Measurements from ENCODE around the gene SPATA2. TPM values are rescaled to one million over a fixed set of nuclear protein-coding genes. Genes with fewer than 3 reads are reported as not detected.

SPATA2 gene
- total RNA-seq, 1 experiment from 2014 or later, result 6.6 TPM

DNA sequence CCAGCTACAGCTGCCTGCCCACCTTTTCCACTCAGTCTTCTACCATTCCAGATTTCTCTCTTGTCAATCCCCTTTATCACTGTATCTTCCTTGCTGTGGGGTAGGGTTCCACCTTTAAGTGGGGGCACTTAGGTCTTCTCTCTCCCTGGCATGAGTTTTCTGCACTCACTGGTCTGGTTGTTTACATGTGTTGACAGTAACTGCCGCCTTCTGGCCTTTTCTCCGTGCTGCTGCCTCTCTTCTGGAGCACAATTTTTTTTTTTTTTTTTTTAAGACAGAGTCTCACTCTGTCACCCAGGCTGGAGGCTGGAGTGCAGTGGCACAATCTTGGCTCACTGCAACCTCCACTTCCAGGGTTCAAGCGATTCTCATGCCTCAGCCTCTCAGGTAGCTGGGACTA lies 32.8 kb upstream of the SPATA2 start:
- no TSS peak for BruUV-seq (replicated peaks)

DNA sequence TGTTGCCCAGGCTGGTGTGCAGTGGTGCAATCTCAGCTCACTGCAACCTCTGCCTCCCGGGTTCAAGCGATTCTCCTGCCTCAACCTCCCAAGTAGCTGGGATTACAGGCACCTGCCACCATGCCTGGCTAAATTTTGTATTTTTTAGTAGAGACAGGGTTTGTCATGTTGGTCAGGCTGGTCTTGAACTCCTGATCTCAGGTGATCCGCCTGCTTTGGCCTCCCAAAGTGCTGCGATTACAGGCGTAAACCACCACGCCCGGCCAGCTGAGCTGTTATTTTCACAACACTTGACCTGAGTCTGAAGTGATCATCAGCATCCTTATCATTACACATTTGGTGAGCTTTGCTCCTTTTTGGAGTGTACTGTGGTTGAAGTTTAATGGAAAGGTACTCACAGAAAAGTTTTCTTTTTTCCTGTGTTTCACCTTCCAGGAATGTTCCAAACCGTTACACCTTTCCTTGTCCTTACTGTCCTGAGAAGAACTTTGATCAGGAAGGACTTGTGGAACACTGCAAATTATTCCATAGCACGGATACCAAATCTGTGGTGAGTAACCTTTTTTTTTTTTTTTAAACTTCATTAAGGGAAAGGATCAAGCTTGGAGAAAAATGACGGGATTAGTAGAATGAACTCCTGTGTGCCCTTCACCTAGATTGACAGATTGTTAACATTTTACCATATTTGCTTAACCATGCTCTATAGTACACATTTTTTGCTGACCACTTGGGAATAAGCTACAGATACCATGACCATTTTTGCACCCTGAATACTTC lies 30.6 kb upstream of the SPATA2 start:
- H3K9ac ChIP-seq (ENCODE audit: low read length), result no peak overlapping the region
- peaks cover 0 to 7% of the 10 kb centered on the region in 2 experiments; a peak in 2 of 4 replicates for H3K4me1 ChIP-seq (ENCODE audit: control insufficient read depth in 1 of 2, insufficient read depth in 2 of 2, low read length in 2 of 2)
- H3K9me3 ChIP-seq (ENCODE audit: control insufficient read depth in 1 of 2, insufficient read depth in 1 of 2, low read depth in 1 of 2, low read length in 2 of 2), result no peaks in the 10 kb centered on the region
- RAD21 ChIA-PET (ENCODE audit: low non-redundant PET in 1 of 2, low total read pairs in 2 of 2, uncharacterized antibody in 2 of 2, unreplicated experiment in 2 of 2), result no interaction called here
- H3K27ac ChIP-seq (ENCODE audit: low read depth, low read length), result no peak overlapping the region
- no peak overlapping the region for H3K4me3 ChIP-seq (replicated peaks in 1 of 2; ENCODE audit: low read depth in 1 of 2, low read length in 2 of 2)
- no peaks in the 10 kb centered on the region; the same call in 1 of the 2 replicates for H4K20me1 ChIP-seq (ENCODE audit: insufficient read depth)
- H3K4me2 ChIP-seq (ENCODE audit: low read length), result no peak overlapping the region
- no peaks in the 10 kb centered on the region for H3K27me3 ChIP-seq (ENCODE audit: insufficient read depth, low read length)
- peaks cover 61% of the 10 kb centered on the region for H3K79me2 ChIP-seq (ENCODE audit: insufficient read depth, low read length)
- peaks cover 51 to 62% of the 10 kb centered on the region in 2 experiments for H3K36me3 ChIP-seq (ENCODE audit: control insufficient read depth in 1 of 2, insufficient read depth in 2 of 2, low read length in 2 of 2)
- CTCF ChIA-PET, result no interaction called here
- H3K9me2 ChIP-seq (ENCODE audit: insufficient read depth), result no peaks in the 10 kb centered on the region
- POLR2A ChIA-PET, result interaction anchor here (0.7 kb wide), 1 partner anchor 354 kb away, joined by 3 read pairs; no protein-coding TSS in a partner anchor
- BruUV-seq (replicated peaks), result no TSS peak
- intact Hi-C loops (cut with micrococcal nuclease), result no loop called here
- DNase-seq (ENCODE audit: low read depth, low spot score) (no peak), ATAC-seq (no peak)
- no peak overlapping the region for H2AFZ ChIP-seq (ENCODE audit: low read depth, low read length, poor library complexity, severe bottlenecking)
- TF ChIP-seq FOSL1 (IDR thresholded peaks at IDR 0.05; ENCODE audit: low read depth), result no peak
- no peak for TF ChIP-seq YY1 (IDR thresholded peaks at IDR 0.05; ENCODE audit: extremely low read depth, insufficient replicate concordance, low read depth, low read length)
- TF ChIP-seq TCF7L2 (IDR thresholded peaks at IDR 0.05; ENCODE audit: borderline replicate concordance, extremely low read depth, insufficient read depth, insufficient read length), result no peak
- no peak for TF ChIP-seq JUND (IDR thresholded peaks at IDR 0.05)
- TF ChIP-seq ZFX (IDR thresholded peaks at IDR 0.05), result no peak
- TF ChIP-seq, protein P1, sequence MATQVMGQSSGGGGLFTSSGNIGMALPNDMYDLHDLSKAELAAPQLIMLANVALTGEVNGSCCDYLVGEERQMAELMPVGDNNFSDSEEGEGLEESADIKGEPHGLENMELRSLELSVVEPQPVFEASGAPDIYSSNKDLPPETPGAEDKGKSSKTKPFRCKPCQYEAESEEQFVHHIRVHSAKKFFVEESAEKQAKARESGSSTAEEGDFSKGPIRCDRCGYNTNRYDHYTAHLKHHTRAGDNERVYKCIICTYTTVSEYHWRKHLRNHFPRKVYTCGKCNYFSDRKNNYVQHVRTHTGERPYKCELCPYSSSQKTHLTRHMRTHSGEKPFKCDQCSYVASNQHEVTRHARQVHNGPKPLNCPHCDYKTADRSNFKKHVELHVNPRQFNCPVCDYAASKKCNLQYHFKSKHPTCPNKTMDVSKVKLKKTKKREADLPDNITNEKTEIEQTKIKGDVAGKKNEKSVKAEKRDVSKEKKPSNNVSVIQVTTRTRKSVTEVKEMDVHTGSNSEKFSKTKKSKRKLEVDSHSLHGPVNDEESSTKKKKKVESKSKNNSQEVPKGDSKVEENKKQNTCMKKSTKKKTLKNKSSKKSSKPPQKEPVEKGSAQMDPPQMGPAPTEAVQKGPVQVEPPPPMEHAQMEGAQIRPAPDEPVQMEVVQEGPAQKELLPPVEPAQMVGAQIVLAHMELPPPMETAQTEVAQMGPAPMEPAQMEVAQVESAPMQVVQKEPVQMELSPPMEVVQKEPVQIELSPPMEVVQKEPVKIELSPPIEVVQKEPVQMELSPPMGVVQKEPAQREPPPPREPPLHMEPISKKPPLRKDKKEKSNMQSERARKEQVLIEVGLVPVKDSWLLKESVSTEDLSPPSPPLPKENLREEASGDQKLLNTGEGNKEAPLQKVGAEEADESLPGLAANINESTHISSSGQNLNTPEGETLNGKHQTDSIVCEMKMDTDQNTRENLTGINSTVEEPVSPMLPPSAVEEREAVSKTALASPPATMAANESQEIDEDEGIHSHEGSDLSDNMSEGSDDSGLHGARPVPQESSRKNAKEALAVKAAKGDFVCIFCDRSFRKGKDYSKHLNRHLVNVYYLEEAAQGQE (IDR thresholded peaks at IDR 0.05; ENCODE audit: low read depth), result no peak
- TF ChIP-seq SIN3A (IDR thresholded peaks at IDR 0.05; ENCODE audit: low read depth), result no peak
- TF ChIP-seq, protein P2, sequence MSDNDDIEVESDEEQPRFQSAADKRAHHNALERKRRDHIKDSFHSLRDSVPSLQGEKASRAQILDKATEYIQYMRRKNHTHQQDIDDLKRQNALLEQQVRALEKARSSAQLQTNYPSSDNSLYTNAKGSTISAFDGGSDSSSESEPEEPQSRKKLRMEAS (IDR thresholded peaks at IDR 0.05), result no peak
- TF ChIP-seq POLR2A (IDR thresholded peaks at IDR 0.05; ENCODE audit: borderline replicate concordance, extremely low read depth, insufficient read depth, insufficient read length), result no peak
- TF ChIP-seq, protein P3, sequence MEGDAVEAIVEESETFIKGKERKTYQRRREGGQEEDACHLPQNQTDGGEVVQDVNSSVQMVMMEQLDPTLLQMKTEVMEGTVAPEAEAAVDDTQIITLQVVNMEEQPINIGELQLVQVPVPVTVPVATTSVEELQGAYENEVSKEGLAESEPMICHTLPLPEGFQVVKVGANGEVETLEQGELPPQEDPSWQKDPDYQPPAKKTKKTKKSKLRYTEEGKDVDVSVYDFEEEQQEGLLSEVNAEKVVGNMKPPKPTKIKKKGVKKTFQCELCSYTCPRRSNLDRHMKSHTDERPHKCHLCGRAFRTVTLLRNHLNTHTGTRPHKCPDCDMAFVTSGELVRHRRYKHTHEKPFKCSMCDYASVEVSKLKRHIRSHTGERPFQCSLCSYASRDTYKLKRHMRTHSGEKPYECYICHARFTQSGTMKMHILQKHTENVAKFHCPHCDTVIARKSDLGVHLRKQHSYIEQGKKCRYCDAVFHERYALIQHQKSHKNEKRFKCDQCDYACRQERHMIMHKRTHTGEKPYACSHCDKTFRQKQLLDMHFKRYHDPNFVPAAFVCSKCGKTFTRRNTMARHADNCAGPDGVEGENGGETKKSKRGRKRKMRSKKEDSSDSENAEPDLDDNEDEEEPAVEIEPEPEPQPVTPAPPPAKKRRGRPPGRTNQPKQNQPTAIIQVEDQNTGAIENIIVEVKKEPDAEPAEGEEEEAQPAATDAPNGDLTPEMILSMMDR (IDR thresholded peaks at IDR 0.05 in 2 of 3, conservative IDR thresholded peaks at IDR 0.05 in 1 of 3; ENCODE audit: borderline replicate concordance in 1 of 3, insufficient read depth in 1 of 3, low read depth in 2 of 3, low read length in 2 of 3), result no peak
- TF ChIP-seq ZNF274 (IDR thresholded peaks at IDR 0.05; ENCODE audit: low read depth, low read length), result no peak
- no peak for TF ChIP-seq EGR1 (IDR thresholded peaks at IDR 0.05; ENCODE audit: low read depth)

More for the DNA sequence above, 32.8 kb upstream of the SPATA2 start:
- Histone ChIP-seq H2AFZ (ENCODE audit: low read depth, low read length, poor library complexity, severe bottlenecking) (no peak overlapping the region), H3K9me2 (ENCODE audit: insufficient read depth) (no peaks in the 10 kb centered on the region), H3K36me3 (ENCODE audit: control insufficient read depth in 1 of 2, insufficient read depth in 2 of 2, low read length in 2 of 2) (peaks cover 60 to 65% of the 10 kb centered on the region in 2 experiments), H3K9ac (ENCODE audit: low read length) (no peak overlapping the region), H3K79me2 (ENCODE audit: insufficient read depth, low read length) (peaks cover 38% of the 10 kb centered on the region), H4K20me1 (ENCODE audit: insufficient read depth) (no peaks in the 10 kb centered on the region; the same call in 1 of the 2 replicates), H3K27ac (ENCODE audit: low read depth, low read length) (no peak overlapping the region), H3K4me2 (ENCODE audit: low read length) (no peak overlapping the region), H3K9me3 (ENCODE audit: control insufficient read depth in 1 of 2, insufficient read depth in 1 of 2, low read depth in 1 of 2, low read length in 2 of 2) (no peaks in the 10 kb centered on the region), H3K27me3 (ENCODE audit: insufficient read depth, low read length) (no peaks in the 10 kb centered on the region), H3K4me3 (replicated peaks in 1 of 2; ENCODE audit: low read depth in 1 of 2, low read length in 2 of 2) (no peak overlapping the region), H3K4me1 (ENCODE audit: control insufficient read depth in 1 of 2, insufficient read depth in 2 of 2, low read length in 2 of 2) (peaks cover 0 to 13% of the 10 kb centered on the region in 2 experiments; a peak in 2 of 4 replicates)
- TF ChIP-seq SRF (IDR thresholded peaks at IDR 0.05; ENCODE audit: low read depth), result no peak
- TF ChIP-seq ZFX (IDR thresholded peaks at IDR 0.05), result no peak
- no peak for TF ChIP-seq SIN3A (IDR thresholded peaks at IDR 0.05; ENCODE audit: low read depth)
- no peak for TF ChIP-seq TCF7L2 (IDR thresholded peaks at IDR 0.05; ENCODE audit: borderline replicate concordance, extremely low read depth, insufficient read depth, insufficient read length)
- TF ChIP-seq SP1 (IDR thresholded peaks at IDR 0.05; ENCODE audit: low read depth), result no peak
- ChIA-PET RAD21 (ENCODE audit: low non-redundant PET in 1 of 2, low total read pairs in 2 of 2, uncharacterized antibody in 2 of 2, unreplicated experiment in 2 of 2) (no interaction called here), POLR2A (no interaction called here), CTCF (no interaction called here)
- DNase-seq (ENCODE audit: low read depth, low spot score) (no peak), ATAC-seq (no peak)
- intact Hi-C loops (cut with micrococcal nuclease), result no loop called here
